ENCODE measurements around the gene NUP188. TPM values are rescaled to one million over a fixed set of nuclear protein-coding genes. Genes with fewer than 3 reads are reported as not detected.
A peak's percentile ranks its signal among the peaks of the same experiment; 100 is the strongest.

The NUP188 gene
- total RNA-seq, 1 experiment from 2014 or later, result 80.9 TPM

DNA sequence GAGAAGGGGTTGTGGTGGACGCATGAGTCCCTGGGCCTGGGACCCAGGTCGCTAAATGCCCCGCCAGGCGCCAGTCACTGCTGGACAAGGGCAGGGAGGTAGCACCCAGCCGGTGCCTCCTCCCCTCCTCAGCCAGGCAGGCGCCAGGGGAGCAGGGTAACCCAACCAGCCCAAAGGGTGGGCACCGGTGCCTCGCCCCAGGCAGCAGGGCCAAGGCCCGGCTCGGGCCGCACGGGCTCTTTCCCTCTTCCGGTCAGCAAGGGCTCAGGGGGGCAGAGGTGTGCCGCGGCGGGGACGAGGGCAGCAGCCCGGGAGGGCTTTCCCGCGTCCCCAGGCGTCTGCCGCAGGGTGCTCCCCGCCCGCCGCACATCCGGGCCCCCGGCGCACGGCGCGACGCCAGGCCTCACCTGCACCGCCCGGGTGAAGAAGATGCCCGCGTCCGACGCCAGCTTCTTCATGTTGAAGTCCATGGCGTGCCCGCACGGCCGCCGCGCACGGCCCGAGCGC is 80.2 kb downstream of the NUP188 start:
- Histone ChIP-seq H3K36me3 (ENCODE audit: control insufficient read depth, insufficient read depth, low read length) (no peaks in the 10 kb centered on the region), H3K27me3 (replicated peaks; ENCODE audit: control insufficient read depth, insufficient read depth, low read length) (no peaks in the 10 kb centered on the region), H3K9me3 (no peaks in the 10 kb centered on the region), H3K4me1 (peaks cover 28% of the 10 kb centered on the region), H3K4me3 (ENCODE audit: low read depth, low read length) (peak overlapping the region; percentile 73)
- TF ChIP-seq, protein P1, sequence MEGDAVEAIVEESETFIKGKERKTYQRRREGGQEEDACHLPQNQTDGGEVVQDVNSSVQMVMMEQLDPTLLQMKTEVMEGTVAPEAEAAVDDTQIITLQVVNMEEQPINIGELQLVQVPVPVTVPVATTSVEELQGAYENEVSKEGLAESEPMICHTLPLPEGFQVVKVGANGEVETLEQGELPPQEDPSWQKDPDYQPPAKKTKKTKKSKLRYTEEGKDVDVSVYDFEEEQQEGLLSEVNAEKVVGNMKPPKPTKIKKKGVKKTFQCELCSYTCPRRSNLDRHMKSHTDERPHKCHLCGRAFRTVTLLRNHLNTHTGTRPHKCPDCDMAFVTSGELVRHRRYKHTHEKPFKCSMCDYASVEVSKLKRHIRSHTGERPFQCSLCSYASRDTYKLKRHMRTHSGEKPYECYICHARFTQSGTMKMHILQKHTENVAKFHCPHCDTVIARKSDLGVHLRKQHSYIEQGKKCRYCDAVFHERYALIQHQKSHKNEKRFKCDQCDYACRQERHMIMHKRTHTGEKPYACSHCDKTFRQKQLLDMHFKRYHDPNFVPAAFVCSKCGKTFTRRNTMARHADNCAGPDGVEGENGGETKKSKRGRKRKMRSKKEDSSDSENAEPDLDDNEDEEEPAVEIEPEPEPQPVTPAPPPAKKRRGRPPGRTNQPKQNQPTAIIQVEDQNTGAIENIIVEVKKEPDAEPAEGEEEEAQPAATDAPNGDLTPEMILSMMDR (IDR thresholded peaks at IDR 0.05; ENCODE audit: insufficient read depth in 1 of 2, low read depth in 1 of 2, low read length in 1 of 2, severe bottlenecking in 1 of 2, unreplicated experiment in 1 of 2), result no peak
- CTCF ChIA-PET, result interaction anchor here (0.6 to 2.1 kb wide), 23 partner anchors 8 to 1797 kb away, joined by 3 to 14 read pairs (median 6); partner anchors contain the start of genes CRAT, DOLPP1, ENDOG and MIGA2
- no TSS peak for BruUV-seq (replicated peaks)
- Mint-ChIP-seq H3K27ac (ENCODE audit: unreplicated experiment) (peak overlapping the region; percentile 86), H3K27me3 (ENCODE audit: insufficient read depth, unreplicated experiment) (no peaks in the 10 kb centered on the region), H3K36me3 (ENCODE audit: insufficient read depth, unreplicated experiment) (peaks cover 10% of the 10 kb centered on the region), H3K4me3 (ENCODE audit: unreplicated experiment) (peak overlapping the region; percentile 84), H3K9me3 (ENCODE audit: unreplicated experiment) (no peaks in the 10 kb centered on the region), H3K4me1 (ENCODE audit: low read depth, unreplicated experiment) (peaks cover 41% of the 10 kb centered on the region)
- DNase-seq, result peak in 1 of 2 experiments; percentile 71
- intact Hi-C loops (cut with micrococcal nuclease; ENCODE audit: unreplicated experiment), result loop anchor here (1.0 to 5.0 kb wide), 4 partner anchors 9 to 80 kb away; partner anchors contain the start of genes DOLK, DOLPP1, MIGA2 and NUP188
- POLR2A ChIA-PET, result interaction anchor here (0.6 to 1.1 kb wide), 7 partner anchors 9 to 556 kb away, joined by 3 to 6 read pairs (median 4); partner anchors contain the start of genes DOLPP1, MIGA2 and SPOUT1

DNA sequence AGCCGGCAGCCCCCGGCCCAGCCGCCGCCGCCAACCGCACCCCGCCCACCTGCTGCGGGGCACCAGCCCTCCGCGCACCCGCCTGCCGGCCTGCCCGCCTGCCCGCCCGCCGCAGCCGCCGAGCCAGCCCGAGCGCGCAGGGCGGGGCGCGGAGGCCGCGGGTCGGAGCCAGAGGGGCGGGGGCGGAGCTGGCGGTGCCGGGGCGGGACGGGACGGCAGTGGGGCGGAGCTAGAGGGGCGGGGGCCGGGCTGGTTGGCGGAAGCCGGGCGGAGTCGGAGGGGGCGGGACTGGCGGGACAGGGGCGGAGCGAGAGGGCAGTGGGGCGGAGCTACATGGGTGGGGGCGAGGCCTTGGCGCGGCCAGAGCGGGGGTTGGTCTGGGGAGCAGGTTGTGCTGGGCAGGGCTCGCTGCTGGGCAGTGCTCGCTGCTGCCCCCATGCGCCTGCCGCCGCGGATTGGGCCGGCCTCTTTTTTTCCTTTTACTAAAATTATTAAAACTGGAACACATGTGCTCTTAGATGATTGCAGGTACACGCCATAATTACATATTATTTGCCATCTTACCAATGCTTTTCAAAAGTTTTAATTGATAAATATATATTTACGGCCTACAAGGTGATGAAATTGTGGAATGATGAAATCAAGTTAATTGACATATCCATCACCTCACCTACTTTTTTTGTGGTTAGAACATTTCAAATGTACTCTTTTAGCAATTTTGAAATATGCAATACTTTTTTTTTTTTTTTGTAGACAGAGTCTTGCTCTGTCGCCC is 80.9 kb downstream of the NUP188 start, which contains the start of gene SH3GLB2:
Gene SH3GLB2, minus strand, starts transcription at position 140 of the 775 bp plus-strand sequence. CDS start 177 bp downstream, outside the sequence.
- Histone ChIP-seq H3K4me3 (ENCODE audit: low read depth, low read length) (peak within 1 kb of the TSS; percentile 73), H3K36me3 (ENCODE audit: control insufficient read depth, insufficient read depth, low read length) (no peaks in the 10 kb centered on the region), H3K4me1 (peaks cover 28% of the 10 kb centered on the region), H3K9me3 (no peaks in the 10 kb centered on the region), H3K27me3 (replicated peaks; ENCODE audit: control insufficient read depth, insufficient read depth, low read length) (no peaks in the 10 kb centered on the region)
- BruUV-seq (replicated peaks), result no TSS peak
- POLR2A ChIA-PET, result interaction anchor here (0.5 to 1.1 kb wide), 10 partner anchors 8 to 555 kb away, joined by 3 to 6 read pairs (median 3); partner anchors contain the start of genes DOLPP1, MIGA2 and SPOUT1
- peak; percentile 95 to 96 for DNase-seq
- CTCF ChIA-PET, result interaction anchor here (0.6 to 2.1 kb wide), 24 partner anchors 8 to 1796 kb away, joined by 3 to 14 read pairs (median 6); partner anchors contain the start of genes CRAT, DOLPP1, ENDOG and MIGA2
- H3K9me3 Mint-ChIP-seq (ENCODE audit: unreplicated experiment), result no peaks in the 10 kb centered on the region
- peaks cover 10% of the 10 kb centered on the region for H3K36me3 Mint-ChIP-seq (ENCODE audit: insufficient read depth, unreplicated experiment)
- TF ChIP-seq, protein P1 (IDR thresholded peaks at IDR 0.05; ENCODE audit: insufficient read depth in 1 of 2, low read depth in 1 of 2, low read length in 1 of 2, severe bottlenecking in 1 of 2, unreplicated experiment in 1 of 2), result peak; percentile 83 to 91
- peak within 1 kb of the TSS; percentile 84 for H3K4me3 Mint-ChIP-seq (ENCODE audit: unreplicated experiment)
- peaks cover 36% of the 10 kb centered on the region for H3K4me1 Mint-ChIP-seq (ENCODE audit: low read depth, unreplicated experiment)
- H3K27ac Mint-ChIP-seq (ENCODE audit: unreplicated experiment), result peak within 1 kb of the TSS; percentile 86
- intact Hi-C loops (cut with micrococcal nuclease; ENCODE audit: unreplicated experiment), result loop anchor here (1.0 to 5.0 kb wide), 4 partner anchors 8 to 81 kb away; partner anchors contain the start of genes DOLK, DOLPP1, MIGA2 and NUP188
- H3K27me3 Mint-ChIP-seq (ENCODE audit: insufficient read depth, unreplicated experiment), result no peaks in the 10 kb centered on the region

DNA sequence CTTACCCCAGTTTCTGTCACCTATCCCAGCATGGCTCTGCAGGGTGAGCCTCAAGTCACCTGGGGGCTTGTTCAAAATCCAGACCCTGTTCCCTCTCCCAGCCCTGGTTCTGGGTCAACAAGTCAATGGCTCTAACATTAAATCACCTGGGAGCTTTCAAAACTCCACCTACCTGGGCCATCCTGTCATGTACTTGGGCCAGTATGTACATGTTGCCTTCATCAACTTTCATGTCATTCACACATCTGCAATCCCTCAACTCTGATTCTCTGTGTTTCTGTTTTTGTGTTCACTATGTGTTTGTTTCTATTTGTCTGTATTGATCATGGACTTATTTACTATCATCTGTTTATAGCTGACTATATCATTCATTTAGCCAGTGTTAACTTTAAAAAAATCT is 82.7 kb downstream of the NUP188 start:
- TF ChIP-seq, protein P1 (IDR thresholded peaks at IDR 0.05; ENCODE audit: insufficient read depth in 1 of 2, low read depth in 1 of 2, low read length in 1 of 2, severe bottlenecking in 1 of 2, unreplicated experiment in 1 of 2), result no peak
- no peaks in the 10 kb centered on the region for H3K36me3 ChIP-seq (ENCODE audit: control insufficient read depth, insufficient read depth, low read length)
- H3K27me3 Mint-ChIP-seq (ENCODE audit: insufficient read depth, unreplicated experiment), result no peaks in the 10 kb centered on the region
- ChIA-PET POLR2A (no interaction called here), CTCF (interaction anchor here (0.6 to 0.7 kb wide), 2 partner anchors 404 to 843 kb away, joined by 4 to 6 read pairs; no protein-coding TSS in a partner anchor)
- no peak overlapping the region for H3K4me3 ChIP-seq (ENCODE audit: low read depth, low read length)
- intact Hi-C loops (cut with micrococcal nuclease; ENCODE audit: unreplicated experiment), result no loop called here
- H3K9me3 Mint-ChIP-seq (ENCODE audit: unreplicated experiment), result no peaks in the 10 kb centered on the region
- BruUV-seq (replicated peaks), result no TSS peak
- H3K27me3 ChIP-seq (replicated peaks; ENCODE audit: control insufficient read depth, insufficient read depth, low read length), result no peaks in the 10 kb centered on the region
- H3K4me1 Mint-ChIP-seq (ENCODE audit: low read depth, unreplicated experiment), result peaks cover 34% of the 10 kb centered on the region
- H3K27ac Mint-ChIP-seq (ENCODE audit: unreplicated experiment), result peak overlapping the region; percentile 5
- no peaks in the 10 kb centered on the region for H3K9me3 ChIP-seq
- no peak overlapping the region for H3K4me3 Mint-ChIP-seq (ENCODE audit: unreplicated experiment)
- DNase-seq, result no peak
- H3K4me1 ChIP-seq, result peaks cover 28% of the 10 kb centered on the region
- H3K36me3 Mint-ChIP-seq (ENCODE audit: insufficient read depth, unreplicated experiment), result peaks cover 10% of the 10 kb centered on the region
